Measurements from ENCODE around the gene MAST1.

The MAST1 gene

GRCh38 chr19:12791345-12792050, 46.8 kb upstream of the MAST1 start, which contains the start of gene JUNB (continued):
- TF ChIP-seq PRDM6 (tag by site-specific recombination; IDR thresholded peaks at IDR 0.05) (no peak), PRDM10 (tag by site-specific recombination; IDR thresholded peaks at IDR 0.05) (peak; percentile 84), ZNF76 (tag by site-specific recombination; IDR thresholded peaks at IDR 0.05; ENCODE audit: borderline replicate concordance, low read depth) (peak; percentile 70; the same call in 1 of the 2 replicates), ATF2 (tag by site-specific recombination; IDR thresholded peaks at IDR 0.05; ENCODE audit: low read depth) (no peak), INSM2 (tag by site-specific recombination; IDR thresholded peaks at IDR 0.05) (no peak), ZNF645 (tag by site-specific recombination; IDR thresholded peaks at IDR 0.05) (no peak), ZNF701 (tag by site-specific recombination; IDR thresholded peaks at IDR 0.05) (no peak), ZNF24 (tag by site-specific recombination; IDR thresholded peaks at IDR 0.05) (peak; percentile 75; the same call in 1 of the 2 replicates), ZNF202 (tag by site-specific recombination; IDR thresholded peaks at IDR 0.05; ENCODE audit: borderline replicate concordance) (no peak), OVOL3 (tag by site-specific recombination; IDR thresholded peaks at IDR 0.05) (no peak), GLI4 (tag by site-specific recombination; IDR thresholded peaks at IDR 0.05) (peak; percentile 53; the same call in 1 of the 2 replicates), ZNF362 (tag by site-specific recombination; IDR thresholded peaks at IDR 0.05) (no peak), ZNF302 (tag by site-specific recombination; IDR thresholded peaks at IDR 0.05; ENCODE audit: low read depth) (no peak), PATZ1 (tag by site-specific recombination; IDR thresholded peaks at IDR 0.05) (peak; percentile 100), ZBTB48 (tag by site-specific recombination; IDR thresholded peaks at IDR 0.05) (peak; percentile 73), ZNF10 (tag by site-specific recombination; IDR thresholded peaks at IDR 0.05) (0 out of 2 replicates have a peak, but pooled peaks have one; percentile 26), PRDM1 (tag by site-specific recombination; IDR thresholded peaks at IDR 0.05) (no peak), ZNF621 (tag by site-specific recombination; IDR thresholded peaks at IDR 0.05) (no peak), OSR2 (tag by site-specific recombination; IDR thresholded peaks at IDR 0.05) (no peak), ZNF132 (tag by site-specific recombination; IDR thresholded peaks at IDR 0.05; ENCODE audit: borderline replicate concordance) (no peak), ZNF585B (tag by site-specific recombination; IDR thresholded peaks at IDR 0.05) (no peak), ELK4 (IDR thresholded peaks at IDR 0.05; ENCODE audit: borderline replicate concordance, low read depth, low read length) (no peak), ZNF510 (tag by site-specific recombination; IDR thresholded peaks at IDR 0.05; ENCODE audit: insufficient replicate concordance) (no peak), ZNF624 (tag by site-specific recombination; IDR thresholded peaks at IDR 0.05) (no peak), ZNF292 (tag by site-specific recombination; IDR thresholded peaks at IDR 0.05; ENCODE audit: borderline replicate concordance, low read depth) (no peak)
